Measurements from ENCODE around the gene PLP2.

GRCh38 chrX:49160908-49161307 lies 10.8 kb upstream of the PLP2 start:
- TF ChIP-seq CTCF (IDR thresholded peaks at IDR 0.05; ENCODE audit: poor library complexity) (no peak), EZH2 (IDR thresholded peaks at IDR 0.05; ENCODE audit: borderline replicate concordance) (no peak), EZH2phosphoT487 (IDR thresholded peaks at IDR 0.05; ENCODE audit: low read depth, severe bottlenecking, unreplicated experiment) (no peak)
